Vagina (tissue), 2 donors: Measurements from ENCODE around the gene OXSR1. TPM values are rescaled to one million over a fixed set of nuclear protein-coding genes. Genes with fewer than 3 reads are reported as not detected.

Experiments used
- DNase-seq, 2 donors: peaks; one replicate each; pipeline ENCODE4 v3.0.0-alpha.2; 2017; ENCODE audit errors: extremely low spot score in 2 of 2
- H3K27ac ChIP-seq: fragments of 200-600 bp; sonication (generic); one replicate; pipeline ENCODE4 v1.5.1; 2019
- H3K27me3 ChIP-seq: fragments of 200-600 bp; sonication (generic); one replicate; pipeline ENCODE4 v1.5.1; 2019
- H3K36me3 ChIP-seq, 2 donors: fragments of 200-600 bp; sonication (generic); one replicate each; pipeline ENCODE4 v1.5.1; 2017 to 2019
- H3K4me1 ChIP-seq: fragments of 200-600 bp; sonication (generic); one replicate; pipeline ENCODE4 v1.5.1; 2019
- H3K4me3 ChIP-seq, 2 donors: fragments of 200-600 bp; sonication (generic); 1 replicate in 1 of 2; 2 replicates in 1 of 2; pipeline ENCODE4 v1.5.1; 2016 to 2019
- H3K9me3 ChIP-seq: fragments of 200-600 bp; sonication (generic); one replicate; pipeline ENCODE4 v1.5.1; 2019
- CTCF ChIP-seq, 3 experiments: fragments of 450-650 bp in 2 of 3; fragments of 200-600 bp in 1 of 3; sonication (generic) in 1 of 3; IDR thresholded peaks; one replicate each; pipeline ENCODE4 v1.5.1; 2017 to 2019; ENCODE audit warnings: antibody characterized with exemption in 3 of 3, mild to moderate bottlenecking in 2 of 3, moderate library complexity in 2 of 3
- POLR2A ChIP-seq, 2 donors: fragments of 450-650 bp; IDR thresholded peaks; one replicate each; pipeline ENCODE4 v1.6.1; 2017; ENCODE audit warnings: antibody characterized with exemption in 2 of 2, mild to moderate bottlenecking in 2 of 2, moderate library complexity in 2 of 2
- POLR2AphosphoS5 ChIP-seq, 2 donors: sonication (generic); formaldehyde crosslinking; IDR thresholded peaks; one replicate each; pipeline ENCODE4 v1.9.0; 2017; ENCODE audit warnings: antibody characterized with exemption in 2 of 2, mild to moderate bottlenecking in 2 of 2, low read depth in 1 of 2; ENCODE audit not compliant: insufficient read depth in 1 of 2
- intact Hi-C: fragments of 100-400 bp; cut with DNase I; formaldehyde crosslinking; loops from one replicate; pipeline ENCODE4 v1.15.1; 2023
- total RNA-seq: library from RNA; depleted of rRNA; stranded (reverse); fragments of >200 nt; gene quantifications from one replicate; pipeline ENCODE4 v1.2.3, GENCODE V29; 2016

Gene OXSR1
- 22.8 TPM for total RNA-seq

- Histone ChIP-seq H3K4me3 (peak within 1 kb of the TSS; percentile 82 to 97), H3K4me1 (peaks cover 44% of the 10 kb centered on the region), H3K36me3 (no peaks in the 10 kb centered on the region), H3K27me3 (no peaks in the 10 kb centered on the region), H3K27ac (peak within 1 kb of the TSS; percentile 98), H3K9me3 (no peaks in the 10 kb centered on the region)
- peak; percentile 89 to 94 for TF ChIP-seq POLR2AphosphoS5 (IDR thresholded peaks at IDR 0.05; ENCODE audit: insufficient read depth in 1 of 2, low read depth in 1 of 2)
- peak in 1 of 2 donors; percentile 87 for TF ChIP-seq POLR2A (IDR thresholded peaks at IDR 0.05)
- TF ChIP-seq CTCF (IDR thresholded peaks at IDR 0.05): no peak
- DNase-seq: peak in 1 of 2 donors; percentile 100
- intact Hi-C loops: loop anchor here (1.0 kb wide), 1 partner anchor 26 kb away; no protein-coding TSS in a partner anchor
Observed at GRCh38 chr3:38164952-38165721, at the start of gene OXSR1. OXSR1 (plus strand) TSS chr3:38165537; CDS start chr3:38165877, 340 bp downstream.

DNA sequence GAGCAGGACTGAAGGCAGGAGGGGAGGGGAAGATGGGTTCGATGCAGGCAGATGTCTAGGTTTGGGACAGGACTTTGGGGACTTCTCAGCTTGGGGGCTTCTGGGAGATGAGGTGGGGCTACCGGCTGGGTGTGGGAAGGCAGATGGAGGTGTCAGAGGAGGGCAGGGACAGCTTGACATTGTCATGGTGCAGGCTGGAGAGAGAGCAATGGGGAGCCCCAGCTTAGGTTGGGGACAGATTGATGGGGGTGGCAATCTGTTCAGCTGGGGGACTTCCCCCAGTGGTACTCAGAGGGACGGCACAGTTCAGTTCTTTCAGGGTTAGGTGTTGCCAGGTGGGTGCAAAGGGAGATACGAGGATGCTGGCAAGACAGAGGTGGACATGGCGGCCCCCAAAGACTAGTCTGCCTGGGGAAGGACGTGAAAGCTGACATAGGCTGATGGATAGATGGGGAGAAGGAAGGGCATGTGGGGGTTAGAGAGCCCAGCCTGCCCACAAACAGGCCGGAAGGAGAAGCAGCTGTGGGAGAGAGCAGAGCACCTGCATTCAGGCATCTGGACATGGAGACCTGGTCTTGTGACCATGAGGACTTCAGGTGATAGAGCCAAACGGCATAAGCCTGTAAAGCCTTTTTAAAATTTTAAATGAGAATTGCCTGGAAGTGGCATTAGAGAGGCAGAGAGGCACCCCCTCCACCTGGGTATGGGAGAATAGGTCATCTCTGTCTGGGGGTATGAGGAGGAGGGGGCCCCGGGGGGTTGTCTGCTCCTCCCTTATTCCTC lies 49.5 kb upstream of the OXSR1 start:
- Histone ChIP-seq H3K36me3 (peaks cover 0 to 4% of the 10 kb centered on the region in 2 donors), H3K4me1 (no peaks in the 10 kb centered on the region), H3K27ac (no peak overlapping the region), H3K9me3 (no peaks in the 10 kb centered on the region), H3K4me3 (no peak overlapping the region), H3K27me3 (no peaks in the 10 kb centered on the region)
- DNase-seq: no peak
- TF ChIP-seq CTCF (IDR thresholded peaks at IDR 0.05): no peak
- no peak for TF ChIP-seq POLR2A (IDR thresholded peaks at IDR 0.05)
- no peak for TF ChIP-seq POLR2AphosphoS5 (IDR thresholded peaks at IDR 0.05; ENCODE audit: insufficient read depth in 1 of 2, low read depth in 1 of 2)
- intact Hi-C loops: no loop called here

DNA sequence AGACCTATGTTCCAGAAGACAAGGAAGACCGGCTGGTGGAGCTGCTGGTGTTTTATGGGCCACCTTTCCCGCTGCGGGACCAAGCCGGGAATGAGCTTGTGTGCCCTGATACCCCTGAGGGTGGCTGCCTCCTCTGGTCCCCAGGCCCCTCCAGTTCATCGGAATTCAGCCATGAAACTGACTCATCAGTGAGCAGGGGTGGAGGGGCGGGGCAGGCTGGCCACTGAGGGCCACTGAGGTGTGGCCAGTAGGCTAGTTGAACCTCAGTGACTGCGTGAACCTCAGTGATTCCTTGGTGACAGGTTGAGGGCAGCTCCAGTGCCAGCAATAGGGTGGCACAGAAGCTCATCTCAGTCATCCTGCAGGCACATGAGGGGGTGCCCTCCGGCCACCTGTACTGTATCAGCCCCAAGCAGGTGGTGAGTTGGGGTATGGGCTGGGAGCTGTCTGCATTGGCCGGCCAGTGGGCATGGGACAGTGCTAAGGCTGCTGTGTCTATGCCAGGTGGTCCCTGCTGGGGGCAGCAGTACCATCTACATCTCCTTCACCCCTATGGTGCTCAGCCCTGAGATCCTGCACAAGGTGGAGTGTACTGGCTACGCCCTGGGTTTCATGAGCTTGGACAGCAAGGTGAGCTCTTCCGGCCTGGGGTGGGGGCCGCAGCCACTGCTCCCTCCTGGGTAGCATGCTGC lies 48.7 kb upstream of the OXSR1 start:
- no peaks in the 10 kb centered on the region for H3K4me1 ChIP-seq
- H3K27me3 ChIP-seq: no peaks in the 10 kb centered on the region
- no peak overlapping the region for H3K27ac ChIP-seq
- DNase-seq: no peak
- TF ChIP-seq CTCF (IDR thresholded peaks at IDR 0.05) (no peak), POLR2A (IDR thresholded peaks at IDR 0.05) (no peak), POLR2AphosphoS5 (IDR thresholded peaks at IDR 0.05; ENCODE audit: insufficient read depth in 1 of 2, low read depth in 1 of 2) (no peak)
- no peak overlapping the region for H3K4me3 ChIP-seq
- H3K9me3 ChIP-seq: no peaks in the 10 kb centered on the region
- peaks cover 0 to 12% of the 10 kb centered on the region in 2 donors for H3K36me3 ChIP-seq
- intact Hi-C loops: no loop called here

- no peaks in the 10 kb centered on the region for H3K27me3 ChIP-seq
- no peak for TF ChIP-seq POLR2AphosphoS5 (IDR thresholded peaks at IDR 0.05; ENCODE audit: insufficient read depth in 1 of 2, low read depth in 1 of 2)
- no peak for TF ChIP-seq CTCF (IDR thresholded peaks at IDR 0.05)
- no peak for TF ChIP-seq POLR2A (IDR thresholded peaks at IDR 0.05)
- H3K27ac ChIP-seq: no peak overlapping the region
- no peak for DNase-seq
- no peaks in the 10 kb centered on the region for H3K4me1 ChIP-seq
- intact Hi-C loops: no loop called here
- no peaks in the 10 kb centered on the region for H3K9me3 ChIP-seq
- H3K4me3 ChIP-seq: no peak overlapping the region
- H3K36me3 ChIP-seq: peaks cover 0 to 18% of the 10 kb centered on the region in 2 donors
Observed at GRCh38 chr3:38117163-38117716, 48.1 kb upstream of the OXSR1 start.
